CD14-positive monocyte (primary cell): ENCODE measurements around the gene MRPS18A. TPM values are rescaled to one million over a fixed set of nuclear protein-coding genes. Genes with fewer than 3 reads are reported as not detected.
A peak's percentile ranks its signal among the peaks of the same experiment; 100 is the strongest.

Experiments
- DNase-seq, 3 donors: peaks; one replicate each; pipeline ENCODE4 v3.0.0-alpha.2; 2011 to 2022
- H2AFZ ChIP-seq: 2 replicates; pipeline ENCODE4 v1.6.0; 2012; ENCODE audit warnings: mild to moderate bottlenecking, low read depth, low read length, inconsistent platforms; ENCODE audit not compliant: insufficient read depth, poor library complexity, severe bottlenecking
- H3K27ac ChIP-seq, 2 donors: 1 replicate in 1 of 2; 2 replicates in 1 of 2; pipeline ENCODE4 v1.5.1; 2012 to 2013; ENCODE audit warnings: low read length in 2 of 2, control low read depth in 1 of 2, inconsistent platforms in 1 of 2, low read depth in 1 of 2, mild to moderate bottlenecking in 1 of 2
- H3K27me3 ChIP-seq, 2 donors: one replicate each; pipeline versions ENCODE4 v1.6.0 to v1.6.1; 2011 to 2013; ENCODE audit warnings: low read length in 2 of 2; ENCODE audit not compliant: control insufficient read depth in 2 of 2, insufficient read depth in 2 of 2
- H3K36me3 ChIP-seq, 2 donors: replicated peaks in 1 of 2; 1 replicate in 1 of 2; 2 replicates in 1 of 2; pipeline versions ENCODE4 v1.5.1 to v1.6.1; 2012 to 2013; ENCODE audit warnings: low read length in 2 of 2, control low read depth in 1 of 2, inconsistent platforms in 1 of 2, mild to moderate bottlenecking in 1 of 2; ENCODE audit not compliant: insufficient read depth in 2 of 2, control insufficient read depth in 1 of 2
- H3K4me1 ChIP-seq, 2 donors: 1 replicate in 1 of 2; 2 replicates in 1 of 2; pipeline versions ENCODE4 v1.5.1 to v1.6.1; 2012 to 2013; ENCODE audit warnings: low read length in 2 of 2, control low read depth in 1 of 2, inconsistent platforms in 1 of 2, mild to moderate bottlenecking in 1 of 2, moderate library complexity in 1 of 2; ENCODE audit not compliant: insufficient read depth in 2 of 2, control insufficient read depth in 1 of 2
- H3K4me2 ChIP-seq: replicated peaks from 2 replicates; pipeline ENCODE3; 2012; ENCODE audit warnings: low read length, moderate library complexity, mild to moderate bottlenecking; ENCODE audit not compliant: poor library complexity, severe bottlenecking; ENCODE audit errors: extremely low read depth
- H3K4me3 ChIP-seq, 3 experiments: fragments of 200-600 bp in 1 of 3; sonication (generic) in 1 of 3; replicated peaks in 1 of 3; 1 replicate in 2 of 3; 2 replicates in 1 of 3; pipeline ENCODE4 v1.5.1; 2011 to 2013; ENCODE audit warnings: low read length in 3 of 3, mild to moderate bottlenecking in 3 of 3, control low read depth in 2 of 3, low read depth in 2 of 3, inconsistent platforms in 1 of 3, moderate library complexity in 1 of 3
- H3K79me2 ChIP-seq: 2 replicates; pipeline ENCODE4 v1.6.0; 2012; ENCODE audit warnings: mild to moderate bottlenecking, control low read depth, inconsistent platforms, low read length, moderate library complexity; ENCODE audit not compliant: insufficient read depth
- H3K9ac ChIP-seq: 2 replicates; pipeline ENCODE4 v1.6.0; 2017; ENCODE audit warnings: low read length, mild to moderate bottlenecking; ENCODE audit not compliant: insufficient read depth, poor library complexity, severe bottlenecking
- H3K9me3 ChIP-seq, 2 donors: replicated peaks in 1 of 2; 1 replicate in 1 of 2; 2 replicates in 1 of 2; pipeline versions ENCODE4 v1.5.1 to v1.6.1; 2012 to 2013; ENCODE audit warnings: low read length in 2 of 2, control low read depth in 1 of 2; ENCODE audit not compliant: control insufficient read depth in 1 of 2, insufficient read depth in 1 of 2
- H4K20me1 ChIP-seq: 2 replicates; pipeline ENCODE4 v1.6.0; 2012; ENCODE audit warnings: mild to moderate bottlenecking, low read length, control low read depth, moderate library complexity; ENCODE audit not compliant: insufficient read depth
- H3K27ac Mint-ChIP-seq, 7 donors: one replicate each; pipeline ENCODE4 v1.8.0; 2020; ENCODE audit warnings: mild to moderate bottlenecking in 7 of 7, mixed read lengths in 7 of 7, moderate library complexity in 6 of 7, inconsistent platforms in 2 of 7
- H3K27me3 Mint-ChIP-seq, 3 donors: one replicate each; pipeline ENCODE4 v1.8.0; 2021 to 2022; ENCODE audit warnings: low read depth in 3 of 3, mild to moderate bottlenecking in 3 of 3, mixed read lengths in 3 of 3, moderate library complexity in 3 of 3, inconsistent platforms in 1 of 3
- H3K36me3 Mint-ChIP-seq, 2 donors: one replicate each; pipeline ENCODE4 v1.8.0; 2020; ENCODE audit warnings: mixed read lengths in 2 of 2, inconsistent platforms in 1 of 2, mild to moderate bottlenecking in 1 of 2
- H3K4me1 Mint-ChIP-seq: one replicate; pipeline ENCODE4 v1.8.0; 2020; ENCODE audit warnings: mild to moderate bottlenecking, mixed read lengths
- H3K4me3 Mint-ChIP-seq, 2 donors: one replicate each; pipeline ENCODE4 v1.8.0; 2020; ENCODE audit warnings: mild to moderate bottlenecking in 2 of 2, mixed read lengths in 2 of 2, moderate library complexity in 1 of 2
- H3K9me3 Mint-ChIP-seq, 7 donors: one replicate each; pipeline ENCODE4 v1.8.0; 2020 to 2022; ENCODE audit warnings: mixed read lengths in 7 of 7, mild to moderate bottlenecking in 6 of 7, moderate library complexity in 6 of 7, inconsistent platforms in 2 of 7
- CTCF ChIP-seq: fragments of 200-600 bp; IDR thresholded peaks from one replicate; pipeline ENCODE4 v1.8.0; 2022; ENCODE audit warnings: antibody characterized with exemption, mild to moderate bottlenecking
- WGBS: methylation state at CpG from one replicate; pipeline ENCODE4 v1.1.5; 2013; ENCODE audit warnings: missing lambda C conversion rate; ENCODE audit not compliant: insufficient coverage; 5-methylcytosine and 5-hydroxymethylcytosine counted together
- intact Hi-C, 2 donors: fragments of 100-400 bp; cut with micrococcal nuclease; formaldehyde crosslinking; loops; one replicate each; pipeline versions ENCODE4 v1.15.0 to v1.15.1; 2023
- polyA plus RNA-seq, 3 donors: library from polyadenylated mRNA; depleted of rRNA in 1 of 3; unstranded in 2 of 3; stranded (reverse) in 1 of 3; fragments of 300-500 nt in 2 of 3; fragments of >200 nt in 1 of 3; fragmentation: Illumina TruSeq in 2 of 3; gene quantifications; 1 replicate in 2 of 3; 2 replicates in 1 of 3; pipeline ENCODE4 v1.2.3, GENCODE V29; 2012 to 2021

MRPS18A gene
- polyA plus RNA-seq, 3 donors: 17.3 to 45.3 (median 41.4) TPM

GRCh38 chr6:43624786-43625288 lies 62.8 kb downstream of the MRPS18A start:
- Histone ChIP-seq H3K4me3 (no peak overlapping the region), H3K27ac (peak overlapping the region in 1 of 2 donors; percentile 85), H3K9me3 (no peaks in the 10 kb centered on the region), H3K36me3 (peaks cover 62 to 64% of the 10 kb centered on the region in 2 donors), H3K4me1 (peaks cover 27 to 34% of the 10 kb centered on the region in 2 donors), H3K9ac (no peak overlapping the region), H3K4me2 (no peak overlapping the region), H3K79me2 (peaks cover 39% of the 10 kb centered on the region), H2AFZ (no peak overlapping the region), H4K20me1 (peaks cover 46% of the 10 kb centered on the region), H3K27me3 (no peaks in the 10 kb centered on the region)
- Mint-ChIP-seq H3K4me1 (peaks cover 26% of the 10 kb centered on the region), H3K27me3 (peaks cover 0 to 1% (median 0%) of the 10 kb centered on the region in 3 donors), H3K4me3 (no peak overlapping the region), H3K36me3 (peaks cover 55 to 66% of the 10 kb centered on the region in 2 donors), H3K27ac (peak overlapping the region in 4 of 7 donors; percentile 48 to 64 (median 59)), H3K9me3 (no peaks in the 10 kb centered on the region)
- TF ChIP-seq CTCF: no peak
- no CpG with 5 or more reads among the region's 7 CpGs for WGBS
- no peak for DNase-seq
- intact Hi-C loops: loop anchor here (5.0 kb wide), 2 partner anchors 48 to 622 kb away; partner anchors contain the start of genes HSP90AB1 (in 1 of the 2), POLH (in 1 of the 2) and XPO5 (in 1 of the 2)

GRCh38 chr6:43623880-43624785 lies 63.5 kb downstream of the MRPS18A start:
- peaks cover 25 to 28% of the 10 kb centered on the region in 2 donors for H3K4me1 ChIP-seq
- H4K20me1 ChIP-seq: peaks cover 46% of the 10 kb centered on the region
- WGBS: over 99% methylated on average over 7 of the region's 12 CpGs
- H3K4me3 Mint-ChIP-seq: no peak overlapping the region
- H3K9me3 ChIP-seq: no peaks in the 10 kb centered on the region
- DNase-seq: no peak
- H3K79me2 ChIP-seq: peaks cover 39% of the 10 kb centered on the region
- intact Hi-C loops: no loop called here
- peak overlapping the region in 1 of 2 donors; percentile 85 for H3K27ac ChIP-seq
- no peak for TF ChIP-seq CTCF
- no peak overlapping the region for H3K4me2 ChIP-seq
- H2AFZ ChIP-seq: no peak overlapping the region
- H3K27ac Mint-ChIP-seq: peak overlapping the region in 3 of 7 donors; percentile 19 to 63 (median 48)
- peaks cover 0 to 1% (median 0%) of the 10 kb centered on the region in 3 donors for H3K27me3 Mint-ChIP-seq
- no peak overlapping the region for H3K4me3 ChIP-seq
- H3K9ac ChIP-seq: no peak overlapping the region
- peaks cover 55 to 68% of the 10 kb centered on the region in 2 donors for H3K36me3 Mint-ChIP-seq
- H3K27me3 ChIP-seq: no peaks in the 10 kb centered on the region
- H3K9me3 Mint-ChIP-seq: no peaks in the 10 kb centered on the region
- H3K4me1 Mint-ChIP-seq: peaks cover 24% of the 10 kb centered on the region
- H3K36me3 ChIP-seq: peaks cover 68 to 70% of the 10 kb centered on the region in 2 donors
